ENCODE data around the gene PLA2G6.

PLA2G6 gene

DNA sequence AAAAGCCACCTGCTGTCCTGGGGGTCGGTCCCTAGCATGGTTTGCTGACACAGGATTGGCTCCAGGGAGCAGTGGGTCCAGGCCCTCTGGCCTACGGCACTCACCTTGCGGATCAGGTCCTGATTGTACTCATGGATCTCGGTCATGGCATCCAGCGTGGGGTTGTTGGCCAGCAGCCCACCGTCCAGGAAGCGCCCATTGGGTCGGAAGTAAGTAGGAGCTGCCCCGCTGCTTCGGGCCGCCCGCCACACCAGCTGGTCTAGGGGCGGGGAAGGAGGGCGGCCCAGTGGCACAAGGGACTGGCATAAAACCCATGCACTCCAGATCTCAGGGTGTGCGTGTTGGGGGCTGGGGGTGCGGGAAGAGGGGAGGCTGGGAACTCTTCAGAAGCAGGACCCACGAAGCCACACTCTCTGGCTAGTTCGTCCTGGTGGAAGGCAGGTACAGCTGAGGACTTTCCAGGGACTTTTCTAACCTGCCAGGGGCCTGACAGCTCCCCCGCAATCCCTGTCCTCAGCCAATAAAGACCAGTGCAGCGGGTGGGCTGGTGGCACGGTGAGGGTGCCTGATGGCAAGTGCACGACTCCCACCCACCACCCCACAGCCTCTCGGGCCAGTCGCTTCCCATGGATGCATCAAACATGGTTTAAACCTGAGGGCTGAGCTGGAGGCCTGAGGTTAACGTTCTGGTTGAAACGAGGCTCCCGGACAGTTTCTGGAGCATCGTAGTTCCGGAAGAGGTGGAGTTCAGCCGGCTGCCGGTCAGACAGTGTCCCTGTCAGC lies 66.0 kb downstream of the PLA2G6 start:
- no peak for DNase-seq (ENCODE audit: low spot score)
- in situ Hi-C loops (cut with MboI; ENCODE audit: low pct_unique_long_range_greater_than_20kb, low sequenced_read_pairs, unreplicated experiment) = no loop called here
- no peak for TF ChIP-seq CTCF (IDR thresholded peaks at IDR 0.05; ENCODE audit: extremely low read depth, insufficient read depth, missing control alignments)

- in situ Hi-C loops (cut with MboI; ENCODE audit: low pct_unique_long_range_greater_than_20kb, low sequenced_read_pairs, unreplicated experiment) = no loop called here
- TF ChIP-seq CTCF (IDR thresholded peaks at IDR 0.05; ENCODE audit: extremely low read depth, insufficient read depth, missing control alignments) = peak; percentile 91
- peak; percentile 95 for DNase-seq (ENCODE audit: low spot score)
Measured at GRCh38 chr22:38114484-38115398, 66.9 kb downstream of the PLA2G6 start.

GRCh38 chr22:38112381-38112780 lies 69.2 kb downstream of the PLA2G6 start:
- TF ChIP-seq CTCF (IDR thresholded peaks at IDR 0.05; ENCODE audit: extremely low read depth, insufficient read depth, missing control alignments) = no peak
- in situ Hi-C loops (cut with MboI; ENCODE audit: low pct_unique_long_range_greater_than_20kb, low sequenced_read_pairs, unreplicated experiment) = no loop called here
- DNase-seq (ENCODE audit: low spot score) = no peak

DNA sequence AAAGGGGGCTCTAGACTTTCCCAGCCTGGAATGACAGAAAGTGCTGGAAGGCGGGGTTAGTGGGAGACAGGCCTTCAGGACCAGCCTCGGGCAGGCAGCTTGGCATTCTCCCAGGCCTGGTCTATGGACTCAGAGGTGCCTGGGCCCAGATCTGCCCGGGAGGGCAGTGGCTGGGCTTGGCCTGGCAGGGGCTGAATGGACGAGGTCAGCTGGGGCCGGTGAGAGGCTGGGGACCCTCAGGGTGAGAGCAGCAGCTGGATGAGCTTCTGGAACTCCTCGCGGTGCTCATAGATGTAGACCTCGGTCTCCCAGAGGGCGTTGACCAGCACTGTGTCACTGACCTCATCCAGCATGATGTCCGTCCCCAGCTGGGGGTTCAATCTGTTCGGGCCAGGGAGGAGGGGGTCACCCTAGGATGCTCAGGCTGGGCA lies 69.7 kb downstream of the PLA2G6 start:
- DNase-seq (ENCODE audit: low spot score) = no peak
- no peak for TF ChIP-seq CTCF (IDR thresholded peaks at IDR 0.05; ENCODE audit: extremely low read depth, insufficient read depth, missing control alignments)
- in situ Hi-C loops (cut with MboI; ENCODE audit: low pct_unique_long_range_greater_than_20kb, low sequenced_read_pairs, unreplicated experiment) = no loop called here

DNA sequence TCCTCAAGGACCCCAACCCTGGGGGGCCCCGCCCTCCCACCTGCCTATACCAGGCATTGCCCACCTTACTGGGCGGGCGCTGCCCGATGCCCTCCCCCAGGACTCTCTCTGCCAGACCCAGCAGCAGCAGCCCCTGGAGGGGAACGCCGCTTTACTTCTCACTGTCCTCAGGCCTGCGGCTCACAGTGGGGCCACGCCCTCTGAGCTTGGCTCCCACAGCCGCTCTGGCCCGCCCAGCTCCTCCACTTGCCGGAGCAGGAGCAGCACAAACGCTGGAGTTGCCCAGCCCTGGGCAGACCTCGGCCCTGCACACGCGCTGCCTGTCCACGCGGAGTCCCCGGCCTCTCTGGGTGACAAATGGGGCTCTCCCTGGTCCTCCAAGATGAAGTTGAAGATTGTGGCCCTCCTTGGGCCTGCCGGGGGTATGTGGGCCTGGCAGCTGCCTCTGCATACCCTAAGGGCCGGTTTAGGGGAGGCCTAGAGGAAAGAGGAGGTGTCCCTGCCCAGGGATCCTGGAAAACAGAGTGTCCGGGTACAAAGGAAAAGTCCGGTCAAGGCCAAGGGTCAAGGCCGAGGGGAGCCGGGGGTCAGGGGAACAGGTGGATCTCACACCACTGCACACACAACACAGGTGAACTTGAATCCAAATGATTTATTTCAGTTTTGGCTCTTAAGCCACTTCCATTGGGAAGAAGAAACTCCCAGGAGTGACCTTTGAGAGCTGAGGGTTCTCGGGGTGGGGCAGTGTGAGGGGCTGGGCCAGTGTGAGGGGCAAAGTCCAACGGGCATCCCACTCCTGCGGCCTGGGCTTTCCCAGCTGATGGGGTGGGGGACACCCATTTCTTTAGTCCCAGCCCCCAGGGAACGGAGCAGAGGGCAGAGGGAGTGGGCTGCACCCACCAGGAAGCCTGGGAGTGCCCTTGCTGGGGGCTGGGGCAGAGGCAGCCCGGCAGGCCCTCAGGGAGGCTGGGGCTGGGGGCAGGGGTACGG lies 70.5 kb downstream of the PLA2G6 start:
- TF ChIP-seq CTCF (IDR thresholded peaks at IDR 0.05; ENCODE audit: extremely low read depth, insufficient read depth, missing control alignments) = no peak
- in situ Hi-C loops (cut with MboI; ENCODE audit: low pct_unique_long_range_greater_than_20kb, low sequenced_read_pairs, unreplicated experiment) = no loop called here
- no peak for DNase-seq (ENCODE audit: low spot score)
